Sigmoid colon (tissue), 4 donors: ENCODE data around the gene PTPRD.

ENCODE experiments used
- POLR2AphosphoS5 ChIP-seq, 4 donors: sonication (generic); formaldehyde crosslinking; IDR thresholded peaks; one replicate each; pipeline ENCODE4 v1.6.1; 2017; ENCODE audit warnings: antibody characterized with exemption in 4 of 4
- TF ChIP-seq, protein P1 (sequence below), 4 experiments: fragments of 450-650 bp in 3 of 4; fragments of 200-600 bp in 1 of 4; IDR thresholded peaks; one replicate each; pipeline ENCODE4 v1.5.1; 2016 to 2019; ENCODE audit warnings: antibody characterized with exemption in 4 of 4, mild to moderate bottlenecking in 3 of 4, moderate library complexity in 2 of 4

DNA sequence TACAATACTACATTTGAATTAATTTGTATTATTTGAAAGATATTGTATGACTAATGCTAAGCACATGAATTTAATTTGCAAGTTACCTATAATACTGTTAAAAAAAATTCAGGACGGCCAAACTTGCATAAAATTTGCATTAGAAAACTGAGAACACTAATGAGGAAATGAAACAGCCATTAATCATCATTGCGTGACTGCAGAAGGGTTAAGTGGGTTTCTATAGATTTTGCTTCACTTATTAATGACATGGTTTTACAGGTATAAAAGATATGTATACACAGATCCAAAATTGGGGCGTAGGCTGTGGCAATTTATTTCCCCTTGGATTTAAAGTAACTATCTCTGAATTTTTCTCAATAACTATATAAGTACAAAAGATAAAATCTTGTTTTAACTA, 882.6 kb downstream of the PTPRD start:
- TF ChIP-seq, protein P1, sequence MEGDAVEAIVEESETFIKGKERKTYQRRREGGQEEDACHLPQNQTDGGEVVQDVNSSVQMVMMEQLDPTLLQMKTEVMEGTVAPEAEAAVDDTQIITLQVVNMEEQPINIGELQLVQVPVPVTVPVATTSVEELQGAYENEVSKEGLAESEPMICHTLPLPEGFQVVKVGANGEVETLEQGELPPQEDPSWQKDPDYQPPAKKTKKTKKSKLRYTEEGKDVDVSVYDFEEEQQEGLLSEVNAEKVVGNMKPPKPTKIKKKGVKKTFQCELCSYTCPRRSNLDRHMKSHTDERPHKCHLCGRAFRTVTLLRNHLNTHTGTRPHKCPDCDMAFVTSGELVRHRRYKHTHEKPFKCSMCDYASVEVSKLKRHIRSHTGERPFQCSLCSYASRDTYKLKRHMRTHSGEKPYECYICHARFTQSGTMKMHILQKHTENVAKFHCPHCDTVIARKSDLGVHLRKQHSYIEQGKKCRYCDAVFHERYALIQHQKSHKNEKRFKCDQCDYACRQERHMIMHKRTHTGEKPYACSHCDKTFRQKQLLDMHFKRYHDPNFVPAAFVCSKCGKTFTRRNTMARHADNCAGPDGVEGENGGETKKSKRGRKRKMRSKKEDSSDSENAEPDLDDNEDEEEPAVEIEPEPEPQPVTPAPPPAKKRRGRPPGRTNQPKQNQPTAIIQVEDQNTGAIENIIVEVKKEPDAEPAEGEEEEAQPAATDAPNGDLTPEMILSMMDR (IDR thresholded peaks at IDR 0.05): no peak
- no peak for TF ChIP-seq POLR2AphosphoS5 (IDR thresholded peaks at IDR 0.05)
